Measurements from ENCODE around the gene LRP2. TPM values are rescaled to one million over a fixed set of nuclear protein-coding genes. Genes with fewer than 3 reads are reported as not detected.
"Not testable (repeated sequence)": the region's sequence is repeated elsewhere in the genome, so short reads cannot be mapped to it uniquely, and the experiment has no call there.

The LRP2 gene
- total and polyA plus RNA-seq, 3 experiments from 2014 or later, result 0.04 to 0.07 TPM; not detected in 1

GRCh38 chr2:169344736-169345485, 17.4 kb downstream of the LRP2 start:
- no peak for DNase-seq
- ChIA-PET POLR2A (no interaction called here), CTCF (no interaction called here)
- H3K4me3 ChIP-seq (ENCODE audit: low read length), result no peak overlapping the region
- Mint-ChIP-seq H3K36me3 (no peaks in the 10 kb centered on the region), H3K4me3 (no peak overlapping the region), H3K4me1 (no peaks in the 10 kb centered on the region), H3K9me3 (no peaks in the 10 kb centered on the region), H3K27ac (no peak overlapping the region), H3K27me3 (peaks cover 1 to 29% of the 10 kb centered on the region in 2 donors)
- H3K27ac ChIP-seq (ENCODE audit: low read depth, low read length), result no peak overlapping the region
- no peaks in the 10 kb centered on the region for H3K36me3 ChIP-seq (ENCODE audit: insufficient read depth, low read length)
- H3K27me3 ChIP-seq (ENCODE audit: insufficient read depth, low read length, poor library complexity, severe bottlenecking), result no peaks in the 10 kb centered on the region
- H3K9me3 ChIP-seq (ENCODE audit: low read length), result no peaks in the 10 kb centered on the region
- no peaks in the 10 kb centered on the region for H3K4me1 ChIP-seq (ENCODE audit: insufficient read depth, low read length)

GRCh38 chr2:169343202-169343601, 19.1 kb downstream of the LRP2 start:
- Histone ChIP-seq H3K36me3 (ENCODE audit: insufficient read depth, low read length) (no peaks in the 10 kb centered on the region), H3K4me1 (ENCODE audit: insufficient read depth, low read length) (no peaks in the 10 kb centered on the region), H3K27ac (ENCODE audit: low read depth, low read length) (no peak overlapping the region), H3K9me3 (ENCODE audit: low read length) (no peaks in the 10 kb centered on the region), H3K27me3 (ENCODE audit: insufficient read depth, low read length, poor library complexity, severe bottlenecking) (no peaks in the 10 kb centered on the region), H3K4me3 (ENCODE audit: low read length) (no peak overlapping the region)
- DNase-seq, result no peak
- Mint-ChIP-seq H3K9me3 (no peaks in the 10 kb centered on the region), H3K27ac (no peak overlapping the region), H3K36me3 (no peaks in the 10 kb centered on the region), H3K4me1 (no peaks in the 10 kb centered on the region), H3K4me3 (no peak overlapping the region), H3K27me3 (peaks cover 2 to 39% of the 10 kb centered on the region in 2 donors)
- ChIA-PET POLR2A (no interaction called here), CTCF (no interaction called here)

- H3K27ac Mint-ChIP-seq, result no peak overlapping the region
- no peak for DNase-seq
- H3K27ac ChIP-seq (ENCODE audit: low read depth, low read length), result no peak overlapping the region
- no peaks in the 10 kb centered on the region for H3K36me3 ChIP-seq (ENCODE audit: insufficient read depth, low read length)
- H3K9me3 Mint-ChIP-seq, result no peaks in the 10 kb centered on the region
- peaks cover 11 to 27% of the 10 kb centered on the region in 2 donors for H3K27me3 Mint-ChIP-seq
- POLR2A ChIA-PET, result no interaction called here
- H3K4me1 ChIP-seq (ENCODE audit: insufficient read depth, low read length), result no peaks in the 10 kb centered on the region
- H3K36me3 Mint-ChIP-seq, result no peaks in the 10 kb centered on the region
- no peak overlapping the region for H3K4me3 ChIP-seq (ENCODE audit: low read length)
- H3K9me3 ChIP-seq (ENCODE audit: low read length), result no peaks in the 10 kb centered on the region
- H3K4me3 Mint-ChIP-seq, result no peak overlapping the region
- H3K4me1 Mint-ChIP-seq, result no peaks in the 10 kb centered on the region
- no peaks in the 10 kb centered on the region for H3K27me3 ChIP-seq (ENCODE audit: insufficient read depth, low read length, poor library complexity, severe bottlenecking)
- CTCF ChIA-PET, result no interaction called here
Observed at GRCh38 chr2:169339657-169340056, 22.7 kb downstream of the LRP2 start.

DNA sequence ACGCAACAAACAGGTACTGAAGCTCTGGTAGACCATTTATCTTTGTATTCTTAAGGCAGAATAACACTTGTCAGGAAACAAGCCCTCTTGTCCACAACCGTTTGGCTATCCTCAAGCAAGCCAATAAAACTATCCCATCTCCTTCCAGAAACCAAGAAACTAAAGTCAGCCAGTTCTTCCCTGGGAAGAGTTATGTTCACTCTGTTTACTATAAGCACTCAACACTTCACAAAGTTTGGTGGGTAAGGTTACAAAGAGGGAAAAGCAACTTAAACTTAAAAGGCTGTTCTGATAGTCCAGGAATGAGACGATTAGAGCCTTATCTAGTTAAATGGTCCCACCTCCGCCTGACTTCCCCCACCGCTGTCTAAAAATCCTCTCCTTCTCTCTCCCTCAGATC, 25.6 kb downstream of the LRP2 start:
- no peaks in the 10 kb centered on the region for H3K4me1 Mint-ChIP-seq
- no peaks in the 10 kb centered on the region for H3K36me3 Mint-ChIP-seq
- H3K4me3 ChIP-seq (ENCODE audit: low read length), result no peak overlapping the region
- H3K27me3 Mint-ChIP-seq, result peaks cover 15 to 27% of the 10 kb centered on the region in 2 donors
- H3K27ac ChIP-seq (ENCODE audit: low read depth, low read length), result no peak overlapping the region
- H3K9me3 ChIP-seq (ENCODE audit: low read length), result no peaks in the 10 kb centered on the region
- H3K4me3 Mint-ChIP-seq, result no peak overlapping the region
- DNase-seq, result no peak
- ChIA-PET POLR2A (no interaction called here), CTCF (no interaction called here)
- H3K27me3 ChIP-seq (ENCODE audit: insufficient read depth, low read length, poor library complexity, severe bottlenecking), result no peaks in the 10 kb centered on the region
- H3K9me3 Mint-ChIP-seq, result no peaks in the 10 kb centered on the region
- no peaks in the 10 kb centered on the region for H3K36me3 ChIP-seq (ENCODE audit: insufficient read depth, low read length)
- H3K27ac Mint-ChIP-seq, result no peak overlapping the region
- H3K4me1 ChIP-seq (ENCODE audit: insufficient read depth, low read length), result no peaks in the 10 kb centered on the region

DNA sequence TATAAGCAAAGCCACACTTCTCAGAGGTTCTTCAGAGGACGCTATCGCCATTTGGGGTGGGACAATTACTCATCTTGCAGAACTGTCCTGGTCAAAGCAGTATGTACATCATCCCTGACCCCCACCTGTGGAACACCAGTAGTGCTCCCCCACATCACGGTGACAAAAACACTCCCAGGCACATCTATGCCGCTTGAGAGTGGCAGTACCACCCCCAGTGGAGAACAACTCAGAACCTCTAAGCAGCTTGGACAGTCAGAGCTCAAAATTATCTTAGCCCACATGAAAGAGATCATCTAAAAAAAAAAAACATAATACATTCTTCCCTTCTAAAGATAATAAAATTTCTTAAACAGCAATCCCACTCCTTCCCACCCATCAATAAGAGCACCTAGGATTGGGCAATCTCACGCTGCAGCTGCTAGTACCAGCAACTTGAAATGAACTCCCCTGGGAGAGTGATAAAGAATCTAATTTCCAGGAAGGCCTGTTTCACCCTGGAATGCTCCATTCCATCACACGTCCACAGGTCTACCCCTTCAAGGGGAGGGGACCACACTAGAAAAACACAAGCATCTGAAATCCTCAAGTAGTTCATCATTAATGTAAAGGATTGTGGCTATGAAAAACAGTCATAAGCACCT, 31.7 kb downstream of the LRP2 start:
- Histone ChIP-seq H3K36me3 (ENCODE audit: insufficient read depth, low read length) (no peaks in the 10 kb centered on the region), H3K27ac (ENCODE audit: low read depth, low read length) (no peak overlapping the region), H3K27me3 (ENCODE audit: insufficient read depth, low read length, poor library complexity, severe bottlenecking) (no peaks in the 10 kb centered on the region), H3K4me1 (ENCODE audit: insufficient read depth, low read length) (no peaks in the 10 kb centered on the region), H3K4me3 (ENCODE audit: low read length) (no peak overlapping the region), H3K9me3 (ENCODE audit: low read length) (no peaks in the 10 kb centered on the region)
- peaks cover 10 to 17% of the 10 kb centered on the region in 2 donors for H3K27me3 Mint-ChIP-seq
- ChIA-PET CTCF (no interaction called here), POLR2A (no interaction called here)
- no peak overlapping the region for H3K4me3 Mint-ChIP-seq
- no peaks in the 10 kb centered on the region for H3K36me3 Mint-ChIP-seq
- no peaks in the 10 kb centered on the region for H3K4me1 Mint-ChIP-seq
- no peak overlapping the region for H3K27ac Mint-ChIP-seq
- DNase-seq, result no peak
- H3K9me3 Mint-ChIP-seq, result no peaks in the 10 kb centered on the region

GRCh38 chr2:169329688-169330554, 32.4 kb downstream of the LRP2 start:
- Histone ChIP-seq H3K4me3 (ENCODE audit: low read length) (no peak overlapping the region), H3K36me3 (ENCODE audit: insufficient read depth, low read length) (no peaks in the 10 kb centered on the region), H3K27ac (ENCODE audit: low read depth, low read length) (no peak overlapping the region), H3K4me1 (ENCODE audit: insufficient read depth, low read length) (no peaks in the 10 kb centered on the region), H3K9me3 (ENCODE audit: low read length) (no peaks in the 10 kb centered on the region), H3K27me3 (ENCODE audit: insufficient read depth, low read length, poor library complexity, severe bottlenecking) (no peaks in the 10 kb centered on the region)
- no peak overlapping the region for H3K4me3 Mint-ChIP-seq
- H3K27me3 Mint-ChIP-seq, result peaks cover 6 to 17% of the 10 kb centered on the region in 2 donors
- no peak overlapping the region for H3K27ac Mint-ChIP-seq
- H3K36me3 Mint-ChIP-seq, result no peaks in the 10 kb centered on the region
- POLR2A ChIA-PET, result no interaction called here
- CTCF ChIA-PET, result no interaction called here
- no peaks in the 10 kb centered on the region for H3K4me1 Mint-ChIP-seq
- DNase-seq, result no peak
- no peaks in the 10 kb centered on the region for H3K9me3 Mint-ChIP-seq

DNA sequence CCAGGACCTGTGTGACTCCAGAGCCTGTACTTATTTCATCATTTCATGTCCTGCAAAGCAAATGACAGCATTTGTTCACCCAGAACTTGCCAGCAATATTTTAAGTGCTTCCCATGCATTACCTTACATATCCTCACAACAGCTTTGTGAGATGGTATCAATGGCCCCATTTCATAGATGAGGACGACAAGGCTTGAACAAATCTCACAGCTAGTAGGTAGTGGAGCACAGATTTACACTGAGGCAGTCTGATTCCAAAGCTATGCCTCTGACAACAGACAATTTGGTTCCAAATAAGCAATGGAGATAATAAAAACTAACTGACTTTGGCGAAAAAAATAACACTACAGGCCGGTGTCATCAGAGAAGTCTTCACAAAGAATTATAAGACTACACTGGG, 33.5 kb downstream of the LRP2 start:
- Mint-ChIP-seq H3K27me3 (peaks cover 6 to 14% of the 10 kb centered on the region in 2 donors), H3K4me1 (no peaks in the 10 kb centered on the region), H3K27ac (no peak overlapping the region), H3K36me3 (no peaks in the 10 kb centered on the region), H3K9me3 (no peaks in the 10 kb centered on the region), H3K4me3 (peak overlapping the region in 1 of 7 donors; percentile 10)
- ChIA-PET POLR2A (no interaction called here), CTCF (no interaction called here)
- no peaks in the 10 kb centered on the region for H3K4me1 ChIP-seq (ENCODE audit: insufficient read depth, low read length)
- H3K27ac ChIP-seq (ENCODE audit: low read depth, low read length), result no peak overlapping the region
- no peak for DNase-seq
- no peaks in the 10 kb centered on the region for H3K27me3 ChIP-seq (ENCODE audit: insufficient read depth, low read length, poor library complexity, severe bottlenecking)
- H3K36me3 ChIP-seq (ENCODE audit: insufficient read depth, low read length), result no peaks in the 10 kb centered on the region
- no peak overlapping the region for H3K4me3 ChIP-seq (ENCODE audit: low read length)
- no peaks in the 10 kb centered on the region for H3K9me3 ChIP-seq (ENCODE audit: low read length)

GRCh38 chr2:169327837-169328236, 34.5 kb downstream of the LRP2 start:
- not testable (repeated sequence) for H3K36me3 Mint-ChIP-seq, DNase-seq

More at GRCh38 chr2:169327837-169328236, 34.5 kb downstream of the LRP2 start:
- H3K36me3 ChIP-seq (ENCODE audit: insufficient read depth, low read length); H3K4me3 Mint-ChIP-seq; CTCF ChIA-PET; H3K27ac ChIP-seq (ENCODE audit: low read depth, low read length); H3K4me1 Mint-ChIP-seq; POLR2A ChIA-PET; H3K27me3 ChIP-seq (ENCODE audit: insufficient read depth, low read length, poor library complexity, severe bottlenecking); H3K9me3 ChIP-seq (ENCODE audit: low read length); H3K4me1 ChIP-seq (ENCODE audit: insufficient read depth, low read length); H3K27ac Mint-ChIP-seq; H3K9me3 Mint-ChIP-seq; H3K4me3 ChIP-seq (ENCODE audit: low read length): not testable (repeated sequence)
- H3K27me3 Mint-ChIP-seq, result peaks cover 2 to 16% of the 10 kb centered on the region in 2 donors
